PC-9 (cell line): ENCODE data around the gene MPP3. TPM values are rescaled to one million over a fixed set of nuclear protein-coding genes. Genes with fewer than 3 reads are reported as not detected.

Source experiments
- BruUV-seq: library from RNA; stranded (reverse); fragments of 400-500 nt; replicated peaks from 2 replicates; lab custom pipeline; 2021; lab: Mats Ljungman, UMichigan
- CTCF ChIA-PET: fragments of 300-600 bp; sonication (Branson Sonifier 250); formaldehyde crosslinking; loops from one replicate; lab custom pipeline; 2022; ENCODE audit warnings: antibody characterized with exemption; lab: Charles Lee
- POLR2A ChIA-PET: fragments of 300-600 bp; sonication (Branson Sonifier 250); formaldehyde crosslinking; loops from one replicate; lab custom pipeline; 2022; ENCODE audit warnings: antibody characterized with exemption; ENCODE audit not compliant: unreplicated experiment; lab: Charles Lee
- DNase-seq, 2 experiments: peaks; one replicate each; pipeline versions ENCODE4 v3.0.0 to v3.0.0-alpha.2; 2015 to 2022; ENCODE audit warnings: mixed read lengths in 1 of 2
- H2AFZ ChIP-seq: fragments of 200-600 bp; sonication (generic); 2 replicates; pipeline ENCODE4 v1.8.1; 2017; ENCODE audit warnings: antibody characterized with exemption
- H3F3A ChIP-seq: fragments of 200-600 bp; sonication (generic); 2 replicates; pipeline ENCODE4 v1.8.1; 2017; ENCODE audit warnings: antibody characterized with exemption, mild to moderate bottlenecking, low read depth; ENCODE audit not compliant: insufficient read depth
- H3K27ac ChIP-seq: fragments of 200-600 bp; sonication (generic); 2 replicates; pipeline ENCODE4 v1.6.1; 2016; ENCODE audit warnings: mixed run types
- H3K27me3 ChIP-seq: fragments of 200-600 bp; sonication (generic); 2 replicates; pipeline ENCODE4 v1.6.1; 2016; ENCODE audit warnings: low read depth, mixed run types; ENCODE audit not compliant: insufficient read depth
- H3K36me3 ChIP-seq: fragments of 200-600 bp; sonication (generic); 2 replicates; pipeline ENCODE4 v1.6.1; 2016; ENCODE audit warnings: low read depth, mixed run types
- H3K4me1 ChIP-seq: fragments of 200-600 bp; sonication (generic); replicated peaks from 2 replicates; pipeline ENCODE4 v1.6.1; 2016; ENCODE audit warnings: mixed run types; ENCODE audit not compliant: insufficient read depth
- H3K4me2 ChIP-seq: fragments of 200-600 bp; sonication (generic); 2 replicates; pipeline ENCODE4 v1.6.1; 2017; ENCODE audit warnings: mixed run types
- H3K4me3 ChIP-seq: fragments of 200-600 bp; sonication (generic); 2 replicates; pipeline ENCODE4 v1.6.1; 2016; ENCODE audit warnings: mixed run types
- H3K79me2 ChIP-seq: fragments of 200-600 bp; sonication (generic); 2 replicates; pipeline ENCODE4 v1.6.1; 2017; ENCODE audit warnings: low read depth, mixed run types
- H3K9me2 ChIP-seq: fragments of 200-600 bp; sonication (generic); 2 replicates; pipeline ENCODE4 v1.8.1; 2017; ENCODE audit warnings: mild to moderate bottlenecking; ENCODE audit not compliant: insufficient read depth
- H3K9me3 ChIP-seq: fragments of 200-600 bp; sonication (generic); 2 replicates; pipeline ENCODE4 v1.8.1; 2016; ENCODE audit warnings: low read depth; ENCODE audit not compliant: insufficient read depth
- H4K20me1 ChIP-seq: fragments of 200-600 bp; sonication (generic); 2 replicates; pipeline ENCODE4 v1.8.1; 2017; ENCODE audit not compliant: insufficient read depth
- CTCF ChIP-seq: fragments of 200-600 bp; sonication (generic); conservative IDR thresholded peaks from 2 replicates; pipeline ENCODE4 v1.6.1; 2017; ENCODE audit warnings: mixed run types, antibody characterized with exemption, mild to moderate bottlenecking, moderate library complexity
- EZH2 ChIP-seq: fragments of 200-600 bp; sonication (generic); IDR thresholded peaks from 2 replicates; pipeline ENCODE4 v1.8.0; 2017; ENCODE audit warnings: antibody characterized with exemption, low read depth
- intact Hi-C: fragments of 100-400 bp; cut with micrococcal nuclease; formaldehyde crosslinking; loops from one replicate; pipeline ENCODE4 v1.10.0; 2022; ENCODE audit not compliant: unreplicated experiment
- total RNA-seq: library from RNA; stranded (reverse); gene quantifications from 2 replicates; pipeline ENCODE4 v1.2.3, GENCODE V29; 2021

MPP3 gene
- total RNA-seq, 1 experiment from 2014 or later: 17.4 TPM

- Histone ChIP-seq H3K36me3 (peaks cover 4% of the 10 kb centered on the region; the same call in 1 of the 2 replicates), H3K4me1 (no peaks in the 10 kb centered on the region), H3F3A (peaks cover 26% of the 10 kb centered on the region; the same call in 1 of the 2 replicates), H3K27ac (no peak overlapping the region), H3K79me2 (no peaks in the 10 kb centered on the region), H3K9me3 (no peaks in the 10 kb centered on the region), H4K20me1 (no peaks in the 10 kb centered on the region), H3K4me2 (no peak overlapping the region), H3K9me2 (no peaks in the 10 kb centered on the region), H2AFZ (no peak overlapping the region), H3K4me3 (no peak overlapping the region), H3K27me3 (no peaks in the 10 kb centered on the region)
- POLR2A ChIA-PET: no interaction called here
- intact Hi-C loops: no loop called here
- TF ChIP-seq CTCF (no peak), EZH2 (no peak)
- CTCF ChIA-PET: no interaction called here
- no TSS peak for BruUV-seq
- no peak for DNase-seq
Observed at GRCh38 chr17:43768943-43769342, 64.0 kb downstream of the MPP3 start.

GRCh38 chr17:43768382-43768781 lies 64.6 kb downstream of the MPP3 start:
- H3K27ac ChIP-seq: no peak overlapping the region
- H3K27me3 ChIP-seq: no peaks in the 10 kb centered on the region
- H3K36me3 ChIP-seq: peaks cover 4% of the 10 kb centered on the region; the same call in 1 of the 2 replicates
- no peaks in the 10 kb centered on the region for H3K9me3 ChIP-seq
- H2AFZ ChIP-seq: no peak overlapping the region
- no peaks in the 10 kb centered on the region for H3K4me1 ChIP-seq
- ChIA-PET CTCF (no interaction called here), POLR2A (no interaction called here)
- H3K4me2 ChIP-seq: no peak overlapping the region
- no peak for DNase-seq
- H3K9me2 ChIP-seq: no peaks in the 10 kb centered on the region
- intact Hi-C loops: no loop called here
- H3K79me2 ChIP-seq: no peaks in the 10 kb centered on the region
- H3K4me3 ChIP-seq: no peak overlapping the region
- peaks cover 26% of the 10 kb centered on the region; the same call in 1 of the 2 replicates for H3F3A ChIP-seq
- no TSS peak for BruUV-seq
- no peak for TF ChIP-seq CTCF
- no peaks in the 10 kb centered on the region for H4K20me1 ChIP-seq

GRCh38 chr17:43767713-43768059 lies 65.3 kb downstream of the MPP3 start:
- POLR2A ChIA-PET: no interaction called here
- no TSS peak for BruUV-seq
- no peak for TF ChIP-seq EZH2

More at GRCh38 chr17:43767713-43768059, 65.3 kb downstream of the MPP3 start:
- intact Hi-C loops: no loop called here
- H3K79me2 ChIP-seq: no peaks in the 10 kb centered on the region
- no peak overlapping the region for H3K27ac ChIP-seq
- H3F3A ChIP-seq: peaks cover 26% of the 10 kb centered on the region; the same call in 1 of the 2 replicates
- H2AFZ ChIP-seq: no peak overlapping the region
- H3K9me3 ChIP-seq: no peaks in the 10 kb centered on the region
- H3K4me3 ChIP-seq: no peak overlapping the region
- no peaks in the 10 kb centered on the region for H3K4me1 ChIP-seq
- H3K36me3 ChIP-seq: peaks cover 4% of the 10 kb centered on the region; the same call in 1 of the 2 replicates
- CTCF ChIA-PET: interaction anchor here (1.0 to 1.2 kb wide), 2 partner anchors 72 to 78 kb away, joined by 3 to 4 read pairs; no protein-coding TSS in a partner anchor
- H3K27me3 ChIP-seq: no peaks in the 10 kb centered on the region
- no peaks in the 10 kb centered on the region for H4K20me1 ChIP-seq
- H3K4me2 ChIP-seq: no peak overlapping the region
- H3K9me2 ChIP-seq: no peaks in the 10 kb centered on the region
- no peak for DNase-seq
